PC-3 (cell line): Measurements from ENCODE around the gene RAMP1.

ENCODE experiments used
- CTCF ChIP-seq: fragments of 300-600 bp; sonication (generic); conservative IDR thresholded peaks from 2 replicates; pipeline ENCODE4 v1.5.1; 2017; ENCODE audit warnings: antibody characterized with exemption, low read depth, mild to moderate bottlenecking, low read length
- EZH2 ChIP-seq: fragments of 300-600 bp; sonication (generic); IDR thresholded peaks from one replicate; pipeline ENCODE4 v1.6.1; 2017; ENCODE audit warnings: antibody characterized with exemption, mild to moderate bottlenecking, low read length; ENCODE audit not compliant: unreplicated experiment
- EZH2phosphoT487 ChIP-seq: fragments of 300-600 bp; sonication (generic); IDR thresholded peaks from 2 replicates; pipeline ENCODE4 v1.6.1; 2018; ENCODE audit warnings: mild to moderate bottlenecking, antibody characterized with exemption, low read length, borderline replicate concordance

GRCh38 chr2:237824085-237824484 lies 35.3 kb upstream of the RAMP1 start:
- TF ChIP-seq CTCF (no peak), EZH2 (no peak), EZH2phosphoT487 (no peak)
